Thymus (tissue), 11 donors: Measurements from ENCODE around the gene RNU4-1. TPM values are rescaled to one million over a fixed set of nuclear protein-coding genes. Genes with fewer than 3 reads are reported as not detected.

Experiments
- DNase-seq, 9 donors: peaks; one replicate each; pipeline ENCODE4 v3.0.0-alpha.2; 2013; ENCODE audit warnings: low spot score in 9 of 9, low read depth in 6 of 9, missing footprints in 1 of 9
- H3K27ac ChIP-seq, 2 donors: one replicate each; pipeline ENCODE4 v1.5.1; 2013; ENCODE audit warnings: control low read depth in 1 of 2, low read depth in 1 of 2, low read length in 1 of 2, mild to moderate bottlenecking in 1 of 2, moderate library complexity in 1 of 2
- H3K27me3 ChIP-seq, 2 donors: one replicate each; pipeline ENCODE4 v1.5.1; 2013; ENCODE audit warnings: low read length in 1 of 2; ENCODE audit not compliant: control insufficient read depth in 2 of 2, insufficient read depth in 1 of 2
- H3K36me3 ChIP-seq, 2 donors: one replicate each; pipeline ENCODE4 v1.5.1; 2013; ENCODE audit warnings: low read length in 1 of 2, mild to moderate bottlenecking in 1 of 2, moderate library complexity in 1 of 2; ENCODE audit not compliant: control insufficient read depth in 2 of 2, insufficient read depth in 2 of 2
- H3K4me1 ChIP-seq, 2 donors: one replicate each; pipeline ENCODE4 v1.5.1; 2013; ENCODE audit warnings: low read length in 2 of 2; ENCODE audit not compliant: control insufficient read depth in 2 of 2, insufficient read depth in 2 of 2
- H3K4me3 ChIP-seq, 2 donors: one replicate each; pipeline ENCODE4 v1.5.1; 2013; ENCODE audit warnings: low read length in 2 of 2, control low read depth in 1 of 2, mild to moderate bottlenecking in 1 of 2
- H3K9me3 ChIP-seq, 2 donors: one replicate each; pipeline ENCODE4 v1.5.1; 2013; ENCODE audit warnings: low read length in 1 of 2, mild to moderate bottlenecking in 1 of 2; ENCODE audit not compliant: control insufficient read depth in 2 of 2, insufficient read depth in 1 of 2
- WGBS: extraction: QIAGEN DNeasy Blood & Tissue Kit; methylation state at CpG from one replicate; pipeline ENCODE4 v1.1.7; 2013; 5-methylcytosine and 5-hydroxymethylcytosine counted together
- polyA plus RNA-seq: library from polyadenylated mRNA; stranded (reverse); fragments of 200-250 nt; gene quantifications from one replicate; pipeline ENCODE4 v1.2.3, GENCODE V29; 2013
- total RNA-seq: library from RNA; stranded (reverse); fragments of 120-200 nt; gene quantifications from one replicate; pipeline ENCODE4 v1.2.4, GENCODE V29; 2013
- donor health status: healthy.

RNU4-1 gene
- total and polyA plus RNA-seq, 2 donors = 7,767 TPM; not detected in 1

DNA sequence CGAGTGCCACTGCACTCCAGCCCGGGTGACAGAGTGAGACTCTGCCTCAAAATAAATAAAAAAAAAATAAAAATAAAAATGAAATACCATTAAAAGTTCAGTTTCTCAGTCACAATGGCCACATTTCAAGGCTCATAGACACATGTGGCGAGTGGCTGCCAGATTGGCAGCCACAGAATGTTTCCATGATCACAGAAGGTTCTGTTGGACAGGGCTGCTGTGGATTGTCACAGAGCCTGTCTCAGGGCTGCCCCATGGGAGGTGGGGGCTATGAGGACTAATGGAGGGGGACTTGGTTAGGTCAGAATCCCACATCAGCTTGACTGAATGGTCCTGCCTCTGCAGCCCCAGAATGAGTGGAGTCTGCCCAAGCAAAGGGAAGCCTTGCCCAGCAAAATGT, 38.4 kb upstream of the RNU4-1 start:
- H3K36me3 ChIP-seq = no peaks in the 10 kb centered on the region
- peaks cover 0 to 10% of the 10 kb centered on the region in 2 donors for H3K27me3 ChIP-seq
- H3K4me3 ChIP-seq = no peak overlapping the region
- H3K9me3 ChIP-seq = peaks cover 0 to 6% of the 10 kb centered on the region in 2 donors
- 83% methylated on average over 3 of the region's 3 CpGs for WGBS
- H3K27ac ChIP-seq = no peak overlapping the region
- no peaks in the 10 kb centered on the region for H3K4me1 ChIP-seq
- no peak for DNase-seq

- H3K27ac ChIP-seq = no peak overlapping the region
- WGBS = 81% methylated on average over 4 of the region's 4 CpGs
- peaks cover 0 to 24% of the 10 kb centered on the region in 2 donors for H3K27me3 ChIP-seq
- no peaks in the 10 kb centered on the region for H3K36me3 ChIP-seq
- no peaks in the 10 kb centered on the region for H3K9me3 ChIP-seq
- no peak overlapping the region for H3K4me3 ChIP-seq
- H3K4me1 ChIP-seq = peaks cover 0 to 8% of the 10 kb centered on the region in 2 donors
- DNase-seq = no peak
These were observed 35.2 kb upstream of the RNU4-1 start for GRCh38 chr12:120328228-120328627.

- DNase-seq = no peak
- peaks cover 0 to 8% of the 10 kb centered on the region in 2 donors for H3K4me1 ChIP-seq
- WGBS = 93% methylated on average over 5 of the region's 5 CpGs
- no peaks in the 10 kb centered on the region for H3K9me3 ChIP-seq
- no peaks in the 10 kb centered on the region for H3K36me3 ChIP-seq
- peaks cover 0 to 23% of the 10 kb centered on the region in 2 donors for H3K27me3 ChIP-seq
- no peak within 1 kb of the TSS for H3K27ac ChIP-seq
- no peak within 1 kb of the TSS for H3K4me3 ChIP-seq
These were observed 34.6 kb upstream of the RNU4-1 start, which contains the start of gene PLA2G1B for GRCh38 chr12:120327593-120327992. Gene PLA2G1B, minus strand, starts transcription at chr12:120327779. Its CDS starts 26 bp downstream, at chr12:120327753.

GRCh38 chr12:120324841-120325417, 31.9 kb upstream of the RNU4-1 start:
- DNase-seq = no peak
- H3K27ac ChIP-seq = no peak overlapping the region
- H3K4me1 ChIP-seq = peaks cover 0 to 8% of the 10 kb centered on the region in 2 donors
- WGBS = 91% methylated on average over 9 of the region's 9 CpGs
- H3K4me3 ChIP-seq = no peak overlapping the region
- no peaks in the 10 kb centered on the region for H3K9me3 ChIP-seq
- peaks cover 0 to 25% of the 10 kb centered on the region in 2 donors for H3K27me3 ChIP-seq
- no peaks in the 10 kb centered on the region for H3K36me3 ChIP-seq

- no peaks in the 10 kb centered on the region for H3K36me3 ChIP-seq
- 98% methylated on average over 2 of the region's 2 CpGs for WGBS
- H3K27me3 ChIP-seq = peaks cover 0 to 25% of the 10 kb centered on the region in 2 donors
- peaks cover 0 to 8% of the 10 kb centered on the region in 2 donors for H3K4me1 ChIP-seq
- H3K27ac ChIP-seq = no peak overlapping the region
- DNase-seq = no peak
- no peak overlapping the region for H3K4me3 ChIP-seq
- H3K9me3 ChIP-seq = no peaks in the 10 kb centered on the region
These were observed 30.7 kb upstream of the RNU4-1 start for GRCh38 chr12:120323772-120324171.

- Histone ChIP-seq H3K9me3 (peaks cover 0 to 2% of the 10 kb centered on the region in 2 donors), H3K27ac (no peak overlapping the region), H3K4me3 (no peak overlapping the region), H3K4me1 (peaks cover 5 to 18% of the 10 kb centered on the region in 2 donors), H3K27me3 (peaks cover 0 to 20% of the 10 kb centered on the region in 2 donors), H3K36me3 (no peaks in the 10 kb centered on the region)
- WGBS = 93% methylated on average over 13 of the region's 13 CpGs
- DNase-seq = no peak
These were observed 28.6 kb upstream of the RNU4-1 start for GRCh38 chr12:120321382-120322202.

DNA sequence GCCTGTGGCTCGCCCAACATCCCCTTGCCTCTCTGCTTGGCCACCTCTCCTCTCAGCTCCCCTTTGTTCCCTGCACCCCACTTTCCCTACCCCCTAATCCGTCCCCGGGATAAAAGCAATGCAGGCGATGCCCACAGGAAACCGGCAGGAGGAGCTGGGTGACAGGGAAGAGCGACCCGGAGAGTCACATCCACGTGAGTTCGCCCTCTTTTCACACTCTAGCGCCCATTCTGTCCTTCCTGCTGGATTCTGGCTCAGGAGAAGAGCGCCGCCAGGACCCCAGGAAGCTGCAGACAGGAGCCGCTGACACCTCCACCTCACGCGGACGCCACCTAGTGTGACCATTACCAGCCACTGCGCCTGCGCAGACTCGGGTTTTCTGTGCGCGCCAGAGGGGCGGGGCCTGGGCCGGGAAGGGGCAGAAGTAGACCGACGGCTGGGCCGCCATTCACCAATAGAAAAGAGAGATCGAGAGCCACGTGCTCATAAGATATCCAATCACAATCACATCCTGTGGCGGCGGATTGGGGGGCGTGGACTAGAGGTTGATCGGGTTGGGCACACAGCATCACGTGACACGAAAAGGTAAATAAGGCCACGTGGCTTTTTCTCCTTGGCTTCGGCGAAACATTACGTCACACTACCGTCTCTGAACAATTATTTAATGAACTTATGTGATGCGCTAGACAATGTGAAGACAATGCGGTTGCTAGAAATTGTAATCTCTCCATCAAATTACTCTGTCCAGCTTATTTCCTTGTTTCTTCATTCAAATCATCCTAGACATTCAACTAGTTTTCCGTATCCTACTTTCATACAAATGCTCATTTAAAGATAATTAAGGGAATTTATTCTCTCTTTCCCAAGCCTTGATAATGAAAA, 24.4 kb upstream of the RNU4-1 start:
- WGBS = 3% methylated on average over 42 of the region's 42 CpGs
- Histone ChIP-seq H3K4me1 (peaks cover 5 to 10% of the 10 kb centered on the region in 2 donors), H3K4me3 (peak overlapping the region; percentile 51 to 68), H3K27me3 (peaks cover 0 to 6% of the 10 kb centered on the region in 2 donors), H3K27ac (peak overlapping the region; percentile 71 to 77), H3K9me3 (peaks cover 0 to 2% of the 10 kb centered on the region in 2 donors), H3K36me3 (no peaks in the 10 kb centered on the region)
- peak; percentile 90 to 99 (median 96) for DNase-seq

- WGBS = 54% methylated on average over 9 of the region's 9 CpGs
- no peak for DNase-seq
- Histone ChIP-seq H3K27me3 (peaks cover 0 to 2% of the 10 kb centered on the region in 2 donors), H3K36me3 (no peaks in the 10 kb centered on the region), H3K27ac (peak overlapping the region; percentile 71 to 77), H3K4me1 (peaks cover 5 to 10% of the 10 kb centered on the region in 2 donors), H3K9me3 (peaks cover 0 to 2% of the 10 kb centered on the region in 2 donors), H3K4me3 (peak overlapping the region; percentile 51 to 68)
These were observed 23.8 kb upstream of the RNU4-1 start for GRCh38 chr12:120316798-120317223.
